Measurements from ENCODE around the gene GRAMD4.
A peak's percentile ranks its signal among the peaks of the same experiment; 100 is the strongest.

The GRAMD4 gene

DNA sequence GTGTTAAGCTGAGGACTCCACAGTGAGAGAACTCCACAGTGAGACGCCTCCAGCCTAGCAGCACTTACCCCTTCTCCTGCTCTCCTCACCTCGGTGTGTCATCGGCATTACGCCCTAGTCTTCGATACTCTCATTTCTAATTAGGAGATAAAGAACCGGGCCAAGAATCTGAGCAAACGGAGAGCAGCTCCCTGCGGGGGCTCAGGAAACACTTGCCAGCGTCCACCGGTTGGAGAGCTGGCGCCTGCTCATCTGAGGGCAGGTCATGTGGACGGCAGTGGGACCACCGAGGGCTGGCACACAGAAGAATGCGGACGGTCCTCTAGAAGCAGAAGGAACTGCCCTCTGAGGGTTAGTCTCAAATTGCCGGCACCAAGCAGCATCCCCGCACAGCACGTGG lies 104.9 kb downstream of the GRAMD4 start:
- Histone ChIP-seq H3K27ac (no peak overlapping the region), H3K4me3 (no peak overlapping the region)

DNA sequence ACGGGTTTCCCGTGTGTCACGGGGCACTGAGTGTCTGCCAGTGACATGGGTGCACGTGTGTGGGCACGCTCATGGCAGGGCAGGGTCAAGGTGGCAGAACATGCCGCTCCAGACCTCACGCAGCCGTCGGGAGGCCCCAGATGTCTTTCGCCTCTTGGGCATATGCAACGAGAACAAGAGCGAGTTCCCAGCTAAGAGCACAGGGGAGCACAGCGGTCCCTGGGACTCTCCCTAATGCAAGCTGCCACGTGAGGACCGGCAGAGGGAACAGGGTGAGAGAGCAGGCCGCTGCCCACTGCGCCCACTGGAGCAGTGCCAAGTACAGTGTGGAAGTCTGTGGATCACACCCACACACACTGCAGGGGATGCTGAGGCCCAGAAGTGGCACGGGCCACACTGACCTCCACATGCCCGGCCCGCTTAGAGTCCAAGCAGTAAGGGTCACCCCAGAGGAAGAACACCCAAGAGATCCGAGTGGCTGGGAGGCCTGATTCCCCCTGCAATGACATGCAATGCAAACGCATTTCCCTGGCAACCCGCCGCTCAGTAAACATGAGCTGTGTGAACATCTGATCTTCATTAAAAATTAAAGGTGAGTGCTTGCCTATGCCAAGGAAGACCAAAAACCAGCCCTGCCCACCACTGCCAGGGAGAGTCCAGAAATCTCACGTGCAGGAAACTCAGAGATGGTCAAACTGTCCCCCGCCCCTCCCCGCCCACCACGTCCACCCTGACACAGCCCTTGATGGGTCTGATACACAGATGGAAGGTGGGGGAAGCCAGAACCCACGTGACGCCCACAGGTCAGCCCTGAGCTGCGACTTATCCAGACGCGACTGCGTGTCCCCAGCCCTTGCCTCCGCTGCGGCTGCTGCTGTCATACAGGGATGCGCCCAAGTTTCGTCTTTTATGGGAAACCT lies 106.1 kb downstream of the GRAMD4 start:
- Histone ChIP-seq H3K27ac (peak overlapping the region in 3 of 21 experiments; percentile 1 to 45 (median 26)), H3K4me3 (no peak overlapping the region)

DNA sequence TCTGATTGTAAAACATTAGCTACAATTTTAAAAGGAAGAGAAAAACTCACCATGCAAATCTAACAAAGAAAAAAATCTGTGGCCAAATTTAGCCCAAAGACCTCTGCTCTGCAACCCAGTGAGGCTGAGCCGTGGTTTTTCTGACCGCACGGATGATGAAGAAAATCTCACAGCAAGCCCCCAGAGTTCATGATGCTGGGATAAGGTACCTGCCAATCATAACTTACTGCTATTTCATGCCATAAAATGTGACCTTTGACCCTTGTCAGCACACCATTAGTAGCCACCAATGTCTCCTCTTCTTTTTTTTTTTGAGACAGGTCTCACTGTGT lies 106.8 kb downstream of the GRAMD4 start:
- Histone ChIP-seq H3K27ac (no peak overlapping the region), H3K4me3 (no peak overlapping the region)

DNA sequence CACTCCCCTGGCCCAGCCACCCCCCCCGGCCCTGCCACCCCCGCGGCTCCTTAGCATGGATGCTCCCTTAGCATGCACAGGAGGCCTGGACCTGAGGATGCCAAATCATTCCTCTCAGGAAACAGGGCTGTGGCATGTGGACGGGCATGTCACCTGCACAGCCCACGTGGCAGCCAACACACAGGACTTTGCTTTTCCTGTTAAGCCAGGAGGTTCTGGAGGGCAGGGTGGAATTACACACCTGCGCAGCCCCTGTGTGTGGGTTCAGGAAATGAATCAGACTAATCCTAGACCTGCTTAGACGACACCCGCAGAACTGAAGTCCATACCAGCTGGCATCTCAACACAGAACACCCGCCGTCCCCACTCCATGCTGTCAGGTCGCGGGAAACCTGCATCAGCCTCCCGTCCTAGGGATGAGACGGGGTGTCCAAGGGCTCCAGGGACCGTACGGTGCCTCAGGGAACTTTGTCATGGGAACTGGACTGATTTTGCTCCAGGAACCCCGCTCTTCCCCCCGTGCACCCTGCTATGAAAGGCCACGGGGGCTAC lies 107.7 kb downstream of the GRAMD4 start:
- no peak overlapping the region for H3K4me3 ChIP-seq
- H3K27ac ChIP-seq: peak overlapping the region in 2 of 21 experiments; percentile 22 to 35

DNA sequence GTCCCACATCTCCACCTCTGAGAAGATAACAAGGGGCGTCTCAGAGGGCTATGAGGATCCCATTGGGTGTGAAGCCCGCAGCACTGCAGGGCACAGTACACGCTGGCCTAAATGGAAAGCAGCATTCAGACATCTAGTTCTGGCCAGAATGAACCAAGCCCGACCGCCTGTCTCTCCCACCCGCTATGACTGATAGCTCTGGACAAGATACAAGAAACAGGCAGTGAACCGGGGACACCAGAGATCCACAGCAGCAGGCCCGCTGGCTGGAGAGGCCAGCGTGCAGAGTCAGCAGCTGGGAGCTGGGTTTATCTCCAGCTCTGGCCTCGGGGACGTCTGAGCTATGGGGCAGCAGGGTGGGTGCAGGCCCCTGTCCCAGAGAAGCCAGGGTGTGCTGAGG lies 108.3 kb downstream of the GRAMD4 start:
- Histone ChIP-seq H3K4me3 (no peak overlapping the region), H3K27ac (peak overlapping the region in 4 of 21 experiments; percentile 11 to 44 (median 28))
